ENCODE measurements around the gene GRIN2A. TPM values are rescaled to one million over a fixed set of nuclear protein-coding genes. Genes with fewer than 3 reads are reported as not detected.
A peak's percentile ranks its signal among the peaks of the same experiment; 100 is the strongest.

Gene GRIN2A
- total and polyA plus RNA-seq, 2 of the 8 experiments (the other 6 are each of a cell fraction or from before 2014, with no cell fraction given), result 0.18 to 1.8 TPM

DNA sequence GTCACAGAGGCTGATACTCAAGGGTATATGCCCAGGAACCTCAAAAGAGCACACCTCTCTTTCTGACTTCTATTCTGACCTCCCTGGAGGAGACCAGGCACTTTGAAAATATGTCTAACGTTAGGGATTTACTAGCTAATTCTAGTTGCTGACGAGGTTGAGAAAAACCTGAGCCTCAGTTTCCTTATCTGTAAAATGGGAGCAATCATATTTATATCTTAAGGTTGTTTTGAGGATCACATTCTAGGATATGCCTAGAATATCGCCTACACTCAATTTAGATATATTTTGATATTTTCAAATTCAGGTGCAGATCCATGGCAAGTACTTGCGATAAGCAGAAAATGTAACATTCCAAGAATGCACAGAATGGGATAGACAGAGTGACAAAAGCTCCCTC is 425.8 kb downstream of the GRIN2A start:
- Histone ChIP-seq H3K23me2 (ENCODE audit: low read depth, low read length) (no peaks in the 10 kb centered on the region), H4K20me1 (replicated peaks in 1 of 2; ENCODE audit: control insufficient read depth in 1 of 2, insufficient read depth in 2 of 2, low read length in 2 of 2) (no peaks in the 10 kb centered on the region), H2AFZ (ENCODE audit: low read length) (no peak overlapping the region), H2BK15ac (ENCODE audit: low read length) (no peak overlapping the region), H3K4me1 (replicated peaks in 1 of 4; ENCODE audit: control insufficient read depth in 3 of 4, insufficient read depth in 4 of 4, low read length in 3 of 4) (peaks cover 0 to 5% (median 1%) of the 10 kb centered on the region in 4 experiments; a peak in 3 of 7 replicates), H3K9ac (replicated peaks in 1 of 4; ENCODE audit: extremely low read depth in 1 of 4, low read depth in 3 of 4, low read length in 3 of 4) (no peak overlapping the region), H2BK5ac (ENCODE audit: low read depth, low read length) (no peak overlapping the region), H3K36me3 (ENCODE audit: control insufficient read depth in 2 of 4, insufficient read depth in 4 of 4, low read length in 3 of 4) (no peaks in the 10 kb centered on the region), H3K27ac (ENCODE audit: low read depth, low read length) (no peak overlapping the region), H4K8ac (ENCODE audit: extremely low read depth, insufficient read depth, low read length) (no peak overlapping the region), H3K56ac (replicated peaks; ENCODE audit: insufficient read length, low read depth, low read length) (no peak overlapping the region), H3K27me3 (replicated peaks in 1 of 4; ENCODE audit: control insufficient read depth in 3 of 4, extremely low read depth in 1 of 4, insufficient read depth in 3 of 4, low read length in 3 of 4) (no peaks in the 10 kb centered on the region), H4K91ac (replicated peaks; ENCODE audit: insufficient read length, low read length) (no peak overlapping the region), H3K18ac (ENCODE audit: extremely low read depth, low read length) (no peak overlapping the region), H2BK120ac (replicated peaks; ENCODE audit: low read depth, low read length) (no peak overlapping the region), H3K4me2 (ENCODE audit: insufficient read depth in 1 of 2, low read depth in 2 of 2, low read length in 2 of 2) (no peak overlapping the region), H3K79me1 (ENCODE audit: low read depth, low read length) (no peaks in the 10 kb centered on the region), H2BK12ac (ENCODE audit: low read depth, low read length) (no peak overlapping the region), H4K5ac (ENCODE audit: insufficient read length, low read depth, low read length) (no peak overlapping the region), H2AK5ac (ENCODE audit: low read depth, low read length) (no peak overlapping the region), H3K23ac (ENCODE audit: insufficient read length) (no peak overlapping the region), H3K4me3 (ENCODE audit: extremely low read depth in 1 of 4, insufficient read depth in 2 of 4, low read depth in 3 of 4, low read length in 4 of 4) (no peak overlapping the region), H3K79me2 (ENCODE audit: control insufficient read depth in 1 of 2, insufficient read depth in 2 of 2, low read length in 2 of 2) (no peaks in the 10 kb centered on the region), H3K4ac (replicated peaks; ENCODE audit: insufficient read length, low read depth, low read length) (no peak overlapping the region), H2BK20ac (ENCODE audit: low read length) (no peak overlapping the region), H3K14ac (ENCODE audit: insufficient read length) (no peak overlapping the region), H3K9me3 (ENCODE audit: insufficient read depth in 2 of 2, low read depth in 1 of 2, low read length in 1 of 2) (no peaks in the 10 kb centered on the region)
- FAIRE-seq (no peak), DNase-seq (ENCODE audit: low read depth in 1 of 2, low spot score in 2 of 2) (no peak)
- WGBS, 2 experiments (ENCODE audit: extremely low coverage in 1 of 2, insufficient coverage in 1 of 2, insufficient read length in 1 of 2, insufficient replicate concordance in 2 of 2, low coverage in 1 of 2, low lambda C conversion rate in 2 of 2, missing lambda C conversion rate in 1 of 2), result 91% methylated on average over 4 of the region's 4 CpGs; no CpG with 5 or more reads in 1 of the 2 experiments
- ChIA-PET POLR2A (ENCODE audit: partially characterized antibody) (no interaction called here), CTCF (ENCODE audit: partially characterized antibody) (interaction anchor here (0.7 kb wide), 1 partner anchor 297 kb away, joined by 3 read pairs; no protein-coding TSS in a partner anchor)
- TF ChIP-seq KDM1A (IDR thresholded peaks at IDR 0.05; ENCODE audit: borderline replicate concordance, low read length) (peak; percentile 65), HDAC6 (IDR thresholded peaks at IDR 0.05; ENCODE audit: low read depth, low read length) (no peak), TAF7 (optimal IDR thresholded peaks at IDR 0.05; ENCODE audit: borderline replicate concordance, low read depth, low read length) (no peak), KDM4A (IDR thresholded peaks at IDR 0.05; ENCODE audit: low read depth, low read length, severe bottlenecking) (no peak), JUND (IDR thresholded peaks at IDR 0.05; ENCODE audit: low read length) (no peak), PHF8 (conservative IDR thresholded peaks at IDR 0.05; ENCODE audit: low read depth, low read length) (no peak)
